CD4-positive, alpha-beta T cell treated with Interleukin-12 subunit alpha and Interleukin-12 subunit beta, for 1 hour (primary cell): Measurements from ENCODE around the gene COQ10B.
"Not testable (repeated sequence)": the region's sequence is repeated elsewhere in the genome, so short reads cannot be mapped to it uniquely, and the experiment has no call there.

Source experiments
- DNase-seq: peaks from one replicate; pipeline ENCODE4 v3.0.0-alpha.2; 2020

Gene COQ10B

DNA sequence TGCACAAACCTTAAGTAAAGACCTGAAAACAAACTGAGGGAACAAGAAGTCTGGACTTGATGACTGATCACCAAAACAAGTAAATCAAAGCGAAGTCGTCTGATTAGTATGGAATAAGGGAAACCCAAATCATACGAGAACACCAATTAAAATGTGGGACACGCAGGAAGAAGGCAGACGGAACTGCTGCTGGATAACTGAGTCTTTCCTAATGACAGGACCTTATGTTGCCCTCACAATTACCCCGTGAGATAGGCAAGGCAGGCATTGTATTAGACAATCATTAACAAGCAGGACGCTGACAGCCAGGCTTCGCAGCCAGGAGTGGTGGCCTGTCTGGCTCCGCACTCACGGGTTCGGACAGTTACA is 614 bp upstream of the COQ10B start:
- DNase-seq = no peak

DNA sequence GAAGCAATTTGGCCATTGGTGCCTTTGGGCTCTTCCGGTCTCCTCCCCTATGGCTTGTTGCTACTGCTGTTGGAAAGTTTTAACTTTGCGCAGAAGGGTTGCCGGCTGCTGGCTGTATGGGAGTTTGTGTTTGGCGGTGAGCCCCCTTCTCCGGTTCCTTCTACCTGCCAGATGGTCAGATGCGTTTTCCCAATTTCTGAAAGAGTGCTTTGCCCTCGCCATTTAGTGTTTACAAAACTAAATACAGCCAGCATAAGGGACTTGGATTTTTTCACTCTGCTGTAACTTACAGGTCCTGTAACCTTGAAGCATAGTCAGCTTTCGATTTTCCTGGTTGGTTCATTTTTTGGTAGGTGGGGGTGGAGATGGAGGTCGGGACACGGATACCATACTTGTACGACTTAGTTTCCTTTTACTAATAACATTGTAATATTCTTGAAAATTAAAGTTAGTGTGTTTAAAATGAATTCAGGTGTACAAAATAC is 604 bp downstream of the COQ10B start:
- DNase-seq = no peak

DNA sequence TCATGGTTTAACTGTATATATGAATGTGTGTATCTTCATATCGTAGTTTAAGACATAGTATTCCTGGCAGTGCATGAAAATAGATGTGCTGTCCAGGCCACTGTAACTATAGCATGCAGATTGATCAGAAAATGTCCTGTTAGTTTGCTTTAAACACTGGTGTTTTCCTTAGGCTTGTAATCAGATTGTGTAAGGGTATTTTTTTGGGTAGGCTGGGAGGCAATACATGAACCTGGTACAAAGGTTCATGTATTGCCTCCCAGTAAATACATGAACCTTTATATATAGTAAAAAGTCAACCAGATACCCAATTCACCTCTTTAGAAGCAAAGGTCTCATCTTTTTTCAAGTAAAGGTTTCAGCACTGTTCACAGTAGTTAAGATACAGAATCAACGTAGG is 1.6 kb downstream of the COQ10B start:
- DNase-seq = no peak

- DNase-seq = no peak
Observed at GRCh38 chr2:197455428-197455827, 2.1 kb downstream of the COQ10B start.

DNA sequence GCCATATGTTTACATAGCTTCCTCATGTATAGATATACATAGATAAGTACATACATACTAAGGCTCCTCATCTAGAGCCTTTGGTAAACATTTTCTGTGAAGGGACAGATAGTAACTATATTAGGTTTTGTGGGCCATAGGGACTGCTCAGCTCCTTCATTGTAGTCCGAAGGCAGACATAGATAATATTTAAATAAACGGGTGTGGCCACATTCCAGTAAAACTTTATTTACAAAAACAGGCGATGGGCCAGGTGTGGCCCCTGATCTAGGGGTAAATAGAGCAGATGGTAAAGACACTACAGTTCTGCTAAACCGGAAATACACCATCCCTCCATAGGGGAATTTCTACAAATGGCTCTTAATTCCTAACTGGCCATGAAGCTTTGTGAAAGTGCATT is 7.3 kb downstream of the COQ10B start:
- no peak for DNase-seq

GRCh38 chr2:197461057-197461456 is 7.7 kb downstream of the COQ10B start:
- DNase-seq = no peak

DNA sequence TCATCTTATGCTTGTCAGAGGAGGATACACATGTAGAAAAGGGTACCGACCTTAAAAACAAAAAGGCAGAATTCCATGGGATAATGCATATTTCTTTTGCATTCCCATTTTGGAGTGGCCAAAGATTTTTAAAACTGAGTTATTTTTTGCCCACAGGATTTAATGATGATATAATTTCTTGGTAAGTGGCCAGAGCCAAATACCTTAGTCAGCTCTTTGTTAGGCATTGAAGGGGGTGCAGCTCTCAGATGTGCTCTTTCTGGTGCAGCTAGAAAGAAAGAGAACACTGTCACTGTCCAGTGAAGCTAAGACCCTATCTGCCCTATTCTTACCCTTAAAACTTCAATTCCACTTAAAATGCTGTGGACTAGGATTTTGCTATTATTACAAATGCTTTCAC is 10.8 kb downstream of the COQ10B start:
- no peak for DNase-seq

DNA sequence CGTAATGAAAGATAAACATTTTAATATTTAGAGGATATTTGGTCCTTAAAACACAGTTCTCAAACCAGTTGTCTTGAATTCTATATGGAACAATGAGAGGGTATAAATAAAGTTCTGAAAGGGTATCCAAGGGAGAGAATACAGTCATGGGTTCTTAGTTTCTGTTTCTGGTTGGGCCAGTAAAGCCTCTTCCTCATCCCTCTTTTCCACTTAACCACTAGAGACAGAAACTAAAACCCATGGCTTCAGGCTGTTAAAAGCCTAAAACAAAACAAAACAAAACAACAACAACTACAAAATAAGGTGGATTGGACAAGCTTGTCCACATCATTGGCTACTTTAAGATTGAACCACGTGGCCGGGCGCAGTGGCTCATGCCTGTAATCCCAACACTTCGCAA is 18.8 kb downstream of the COQ10B start:
- no peak for DNase-seq

GRCh38 chr2:197477797-197478196 is 24.4 kb downstream of the COQ10B start:
- no peak for DNase-seq

DNA sequence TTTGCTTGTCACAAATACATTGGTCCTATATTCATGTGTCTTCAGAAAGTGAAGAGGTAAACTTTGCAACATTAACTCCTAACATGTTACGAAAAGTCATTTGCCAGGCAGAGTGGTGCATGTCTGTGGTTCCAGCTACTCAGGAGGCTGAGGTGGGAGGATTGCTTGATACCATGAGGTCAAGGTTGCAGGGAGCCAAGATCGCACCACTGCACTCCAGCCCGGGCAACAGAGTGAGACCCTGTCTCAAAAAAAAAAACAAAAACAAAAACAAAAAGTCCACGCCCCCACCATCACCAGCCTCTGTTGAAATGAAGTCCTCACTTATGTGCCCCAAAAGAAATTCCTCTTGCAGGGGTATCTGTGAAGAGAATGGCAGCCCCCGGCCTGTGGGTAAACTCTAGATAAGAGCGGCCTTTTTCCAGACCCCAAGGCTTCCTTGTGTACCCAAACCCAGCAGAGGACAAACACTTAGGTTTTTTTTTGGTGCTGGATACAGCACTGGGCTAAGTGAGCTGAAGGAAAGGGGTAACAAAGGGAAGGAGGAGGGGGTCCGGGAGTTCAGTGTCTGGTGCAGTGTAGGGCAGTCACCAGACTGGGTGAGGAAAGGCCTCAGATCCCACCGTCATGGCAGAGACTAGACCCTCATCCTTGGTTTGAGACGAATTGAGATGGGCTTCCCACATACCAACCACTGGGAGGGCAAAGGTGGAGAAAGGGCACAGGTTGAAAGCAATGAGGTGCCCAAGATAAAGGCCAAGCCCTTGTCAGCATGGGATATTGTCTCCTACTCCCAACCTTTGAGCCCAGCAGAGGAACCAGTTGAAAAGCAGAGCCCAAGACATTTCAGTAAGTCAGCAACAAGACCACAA is 27.0 kb downstream of the COQ10B start:
- no peak for DNase-seq

DNA sequence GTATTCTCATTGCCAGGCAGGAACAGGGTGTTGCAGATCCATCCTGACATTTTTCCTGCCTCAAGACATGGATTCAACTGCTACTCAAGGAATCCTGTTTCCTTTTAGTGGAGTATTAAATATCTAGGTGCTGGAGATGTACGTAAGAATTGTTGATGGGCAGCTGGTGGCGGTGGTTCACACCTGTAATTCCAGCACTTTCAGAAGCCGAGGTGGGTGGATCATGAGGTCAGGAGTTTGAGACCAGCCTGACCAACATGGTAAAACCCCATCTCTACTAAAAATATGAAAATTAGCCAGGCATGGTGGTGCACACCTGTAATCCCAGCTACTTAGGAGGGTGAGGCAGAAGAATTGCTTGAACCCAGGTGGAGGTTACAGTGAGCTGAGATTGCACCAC is 30.9 kb downstream of the COQ10B start:
- DNase-seq = not testable (repeated sequence)

- DNase-seq = no peak
Observed at GRCh38 chr2:197486175-197486574, 32.8 kb downstream of the COQ10B start.

- DNase-seq = no peak
Observed at GRCh38 chr2:197487385-197487784, 34.0 kb downstream of the COQ10B start.

DNA sequence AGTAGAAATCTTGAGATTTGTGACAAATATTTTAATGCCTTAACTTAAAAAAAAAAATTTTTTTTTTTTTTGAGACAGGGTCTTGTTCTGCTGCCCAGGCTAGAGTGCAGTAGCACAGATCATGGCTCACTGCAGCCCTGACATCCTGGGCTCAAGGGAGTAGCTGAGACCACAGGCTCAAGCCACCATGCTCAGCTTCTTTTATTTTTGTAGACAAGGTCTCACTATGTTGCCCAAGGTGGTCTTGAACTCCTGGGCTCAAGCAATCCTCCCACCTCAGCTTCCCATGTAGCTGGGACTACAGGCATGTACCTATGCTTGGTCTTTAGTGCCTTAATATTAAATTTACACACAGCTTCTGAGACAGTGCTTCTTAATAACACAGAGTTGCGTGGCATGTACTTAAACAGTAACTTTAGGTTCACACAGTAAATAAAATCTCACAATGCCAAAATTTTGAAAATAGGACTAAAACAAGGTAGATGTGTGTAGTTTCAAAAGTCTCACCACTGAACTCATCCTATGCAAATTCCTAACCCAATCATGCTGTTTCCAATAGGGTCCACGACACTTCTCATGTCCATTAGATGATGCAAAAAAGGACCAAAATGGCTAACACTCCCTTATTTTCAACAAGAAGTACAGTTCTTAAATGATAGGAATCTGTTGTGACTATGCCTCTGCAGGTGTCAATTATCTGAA is 42.2 kb downstream of the COQ10B start:
- no peak for DNase-seq

DNA sequence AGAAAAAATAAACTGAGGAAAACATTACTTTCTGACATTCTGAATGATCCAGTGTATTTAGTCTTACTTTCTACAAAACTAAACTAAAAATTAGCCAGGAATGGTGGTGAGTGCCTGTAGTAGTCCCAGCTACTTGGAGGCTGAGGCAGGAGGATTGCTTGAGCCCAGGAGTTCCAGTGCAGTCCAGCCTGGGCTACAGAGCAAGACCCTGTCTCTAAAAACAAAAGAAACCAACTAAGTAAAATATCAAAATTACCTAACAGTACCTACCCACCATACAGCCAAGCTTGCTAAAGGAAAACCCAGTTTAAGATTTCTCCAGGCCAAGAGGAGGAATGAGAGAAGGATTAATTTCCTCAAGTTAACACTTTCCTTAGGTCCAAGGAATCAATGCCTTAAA is 43.3 kb downstream of the COQ10B start:
- no peak for DNase-seq

- no peak for DNase-seq
Observed at GRCh38 chr2:197497326-197497725, 44.0 kb downstream of the COQ10B start.

DNA sequence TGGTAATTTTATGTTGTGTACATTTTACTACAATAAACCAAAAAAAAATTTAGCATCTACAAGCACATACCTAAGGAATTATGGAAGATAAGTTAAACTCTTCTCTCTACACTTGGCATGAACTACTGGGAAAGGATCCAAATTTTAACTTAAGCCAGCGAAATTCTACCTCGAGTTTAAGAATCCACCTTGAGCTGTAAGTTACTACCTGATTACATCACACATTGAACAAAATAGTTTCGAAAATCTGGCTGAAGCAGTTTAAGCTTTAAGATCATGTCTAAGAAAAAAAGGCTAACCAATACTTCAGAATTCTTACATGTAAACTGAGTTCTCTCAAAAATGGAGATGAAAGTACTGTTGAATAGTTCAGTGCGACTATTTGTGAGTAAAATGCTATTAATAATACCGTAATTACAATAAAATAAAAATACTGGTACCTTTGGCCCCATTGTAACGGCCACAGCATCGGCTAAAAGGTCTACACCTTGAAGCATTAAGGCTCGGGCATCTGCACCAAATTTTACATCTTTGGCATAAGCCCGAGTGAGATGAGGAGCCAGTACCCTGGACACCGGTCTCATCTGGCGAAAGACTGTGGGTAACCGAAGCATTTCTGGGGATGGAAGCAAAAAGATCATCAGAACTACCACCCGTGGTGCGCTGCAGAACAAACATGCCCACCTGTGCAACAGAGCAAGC is 45.0 kb downstream of the COQ10B start:
- no peak for DNase-seq

DNA sequence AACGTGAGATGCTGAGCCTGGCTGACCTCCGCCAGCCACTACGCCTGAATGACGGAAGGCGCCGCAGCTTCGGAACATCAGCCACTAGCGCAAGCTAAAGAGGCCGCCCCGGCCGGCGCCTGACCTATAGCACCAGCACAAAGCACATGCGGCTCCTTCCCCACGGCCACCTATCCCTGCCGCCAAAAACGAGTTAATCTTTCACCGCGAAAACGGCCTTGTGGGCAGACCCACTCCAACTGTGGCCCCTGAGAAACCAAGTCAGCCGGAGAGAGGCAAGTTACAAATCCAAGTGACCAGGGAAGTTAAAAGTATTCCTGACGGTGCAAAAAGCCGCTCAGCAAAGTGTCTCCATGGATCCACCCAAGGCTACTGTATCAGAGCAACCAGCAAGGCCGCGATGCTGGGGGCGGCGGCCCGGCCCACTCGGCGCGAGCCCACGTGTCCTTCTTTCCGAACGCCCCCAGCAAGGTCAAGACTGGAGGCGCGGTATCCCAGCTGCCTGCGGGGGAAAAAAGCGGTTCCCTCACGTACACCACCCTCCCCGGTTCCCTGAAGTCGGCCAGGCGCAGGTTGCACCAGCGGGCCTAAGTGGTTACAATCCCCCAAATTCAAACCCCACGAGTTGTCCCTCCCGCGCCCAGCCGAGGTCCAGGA is 45.7 kb downstream of the COQ10B start:
- peak; percentile 53 for DNase-seq

GRCh38 chr2:197499594-197500502 is 46.5 kb downstream of the COQ10B start, which contains the start of the genes HSPD1 and HSPE1:
Gene HSPD1 (minus strand): TSS chr2:197499840. CDS start chr2:197498848, 992 bp downstream.
Gene HSPE1 (plus strand): TSS chr2:197500379. CDS start chr2:197500437, 58 bp downstream.
- DNase-seq = peak; percentile 98

GRCh38 chr2:197500503-197501131 is 47.3 kb downstream of the COQ10B start:
- no peak for DNase-seq

GRCh38 chr2:197502201-197502600 is 48.8 kb downstream of the COQ10B start:
- DNase-seq = no peak
